ENCODE data around the gene PRPSAP1. TPM values are rescaled to one million over a fixed set of nuclear protein-coding genes. Genes with fewer than 3 reads are reported as not detected.

Gene PRPSAP1
- total and polyA plus RNA-seq, 2 of the 8 experiments (the other 6 are each of a cell fraction or from before 2014, with no cell fraction given) = 32.0 to 54.2 TPM

GRCh38 chr17:76369379-76369778, 15.7 kb upstream of the PRPSAP1 start (continued):
- no peak for TF ChIP-seq MAFK (IDR thresholded peaks at IDR 0.05; ENCODE audit: low read depth, low read length)
- no peak for TF ChIP-seq EGR1 (IDR thresholded peaks at IDR 0.05; ENCODE audit: borderline replicate concordance, low read depth, low read length)
- TF ChIP-seq SIN3A (conservative IDR thresholded peaks at IDR 0.05 in 1 of 2, IDR thresholded peaks at IDR 0.05 in 1 of 2; ENCODE audit: low read depth in 1 of 2, low read length in 2 of 2) = no peak
- no peak for TF ChIP-seq TBP (IDR thresholded peaks at IDR 0.05; ENCODE audit: low read depth, low read length)
- no peak for TF ChIP-seq SRF (IDR thresholded peaks at IDR 0.05; ENCODE audit: low read depth, low read length)
- TF ChIP-seq POLR2AphosphoS5 (IDR thresholded peaks at IDR 0.05; ENCODE audit: low read depth, low read length) = no peak
- no peak for TF ChIP-seq RFX5 (IDR thresholded peaks at IDR 0.05; ENCODE audit: borderline replicate concordance, low read depth, low read length)
